GM21717 (cell line): ENCODE measurements around the gene NTM.
"Not testable (repeated sequence)": the region's sequence is repeated elsewhere in the genome, so short reads cannot be mapped to it uniquely, and the experiment has no call there.

ENCODE experiments used
- ATAC-seq: cut with Tn5 transposase; IDR thresholded peaks from one replicate; pipeline ENCODE4 v1.9.1; 2021; ENCODE audit warnings: mild to moderate bottlenecking, moderate library complexity; ENCODE audit not compliant: unreplicated experiment

Gene NTM

GRCh38 chr11:132050577-132051165 is 680.3 kb downstream of the NTM start:
- no peak for ATAC-seq

GRCh38 chr11:132051704-132052103 is 681.3 kb downstream of the NTM start:
- ATAC-seq: no peak

- no peak for ATAC-seq
Measured at GRCh38 chr11:132052342-132052741, 681.9 kb downstream of the NTM start.

GRCh38 chr11:132052904-132053303 is 682.5 kb downstream of the NTM start:
- ATAC-seq: no peak

- no peak for ATAC-seq
Measured at GRCh38 chr11:132054822-132055221, 684.4 kb downstream of the NTM start.

GRCh38 chr11:132055296-132055695 is 684.9 kb downstream of the NTM start:
- no peak for ATAC-seq

GRCh38 chr11:132056689-132057088 is 686.3 kb downstream of the NTM start:
- no peak for ATAC-seq

GRCh38 chr11:132057266-132057665 is 686.9 kb downstream of the NTM start:
- no peak for ATAC-seq

- ATAC-seq: no peak
Measured at GRCh38 chr11:132058211-132058772, 687.9 kb downstream of the NTM start.

- ATAC-seq: no peak
Measured at GRCh38 chr11:132060567-132060966, 690.2 kb downstream of the NTM start.

- ATAC-seq: no peak
Measured at GRCh38 chr11:132062031-132062430, 691.6 kb downstream of the NTM start.

- no peak for ATAC-seq
Measured at GRCh38 chr11:132062541-132062940, 692.1 kb downstream of the NTM start.

GRCh38 chr11:132064987-132065620 is 694.7 kb downstream of the NTM start:
- ATAC-seq: no peak

- ATAC-seq: no peak
Measured at GRCh38 chr11:132068556-132068955, 698.1 kb downstream of the NTM start.

GRCh38 chr11:132069593-132069992 is 699.2 kb downstream of the NTM start:
- ATAC-seq: not testable (repeated sequence)

- ATAC-seq: not testable (repeated sequence)
Measured at GRCh38 chr11:132070907-132071306, 700.5 kb downstream of the NTM start.

- ATAC-seq: no peak
Measured at GRCh38 chr11:132072044-132072857, 701.8 kb downstream of the NTM start.

- no peak for ATAC-seq
Measured at GRCh38 chr11:132072858-132073211, 702.4 kb downstream of the NTM start.

- no peak for ATAC-seq
Measured at GRCh38 chr11:132073787-132074186, 703.4 kb downstream of the NTM start.

GRCh38 chr11:132075447-132075846 is 705.0 kb downstream of the NTM start:
- no peak for ATAC-seq

- ATAC-seq: no peak
Measured at GRCh38 chr11:132077416-132077815, 707.0 kb downstream of the NTM start.
